ENCODE results near the gene SSH2. TPM values are rescaled to one million over a fixed set of nuclear protein-coding genes. Genes with fewer than 3 reads are reported as not detected.

Gene SSH2
- total and polyA plus RNA-seq, 8 donors = 23.5 to 85.5 (median 24.1) TPM

GRCh38 chr17:29825604-29826003 lies 104.4 kb downstream of the SSH2 start:
- intact Hi-C loops (cut with DNase I) = no loop called here
- no peaks in the 10 kb centered on the region for H3K36me3 ChIP-seq
- TF ChIP-seq CTCF (IDR thresholded peaks at IDR 0.05) = no peak
- ATAC-seq = peak; percentile 52
- no peaks in the 10 kb centered on the region for H3K4me1 ChIP-seq
- H3K27ac ChIP-seq = peak overlapping the region; percentile 4 to 6
- no peak overlapping the region for H3K4me3 ChIP-seq
- no peaks in the 10 kb centered on the region for H3K27me3 ChIP-seq
- DNase-seq = no peak
- no peaks in the 10 kb centered on the region for H3K9me3 ChIP-seq

GRCh38 chr17:29821897-29822296 lies 108.1 kb downstream of the SSH2 start:
- no peak for TF ChIP-seq CTCF (IDR thresholded peaks at IDR 0.05)
- DNase-seq (no peak), ATAC-seq (no peak)
- Histone ChIP-seq H3K27me3 (no peaks in the 10 kb centered on the region), H3K9me3 (no peaks in the 10 kb centered on the region), H3K4me1 (no peaks in the 10 kb centered on the region), H3K27ac (no peak overlapping the region), H3K36me3 (no peaks in the 10 kb centered on the region), H3K4me3 (no peak overlapping the region)
- intact Hi-C loops (cut with DNase I) = no loop called here

GRCh38 chr17:29820425-29820824 lies 109.6 kb downstream of the SSH2 start:
- Histone ChIP-seq H3K9me3 (no peaks in the 10 kb centered on the region), H3K27ac (no peak overlapping the region), H3K27me3 (no peaks in the 10 kb centered on the region), H3K4me1 (no peaks in the 10 kb centered on the region), H3K36me3 (no peaks in the 10 kb centered on the region), H3K4me3 (no peak overlapping the region)
- no peak for ATAC-seq
- TF ChIP-seq CTCF (IDR thresholded peaks at IDR 0.05) = no peak
- no peak for DNase-seq
- intact Hi-C loops (cut with DNase I) = no loop called here

- Histone ChIP-seq H3K27me3 (no peaks in the 10 kb centered on the region), H3K9me3 (no peaks in the 10 kb centered on the region), H3K4me3 (peak overlapping the region; percentile 8 to 29), H3K4me1 (peaks cover 0 to 4% of the 10 kb centered on the region in 2 donors), H3K27ac (peak overlapping the region; percentile 31 to 84), H3K36me3 (no peaks in the 10 kb centered on the region)
- ATAC-seq (peak; percentile 97), DNase-seq (peak; percentile 54 to 87 (median 70))
- peak; percentile 62 to 77 for TF ChIP-seq CTCF (IDR thresholded peaks at IDR 0.05)
- intact Hi-C loops (cut with DNase I) = loop anchor here in 1 of 2 donors (2.0 kb wide), 1 partner anchor 123 kb away; the partner anchor contains the start of gene SSH2
Measured at GRCh38 chr17:29807520-29808361, 122.3 kb downstream of the SSH2 start.

- Histone ChIP-seq H3K27ac (no peak overlapping the region), H3K36me3 (no peaks in the 10 kb centered on the region), H3K9me3 (no peaks in the 10 kb centered on the region), H3K4me3 (no peak overlapping the region), H3K27me3 (no peaks in the 10 kb centered on the region), H3K4me1 (no peaks in the 10 kb centered on the region)
- intact Hi-C loops (cut with DNase I) = no loop called here
- DNase-seq (no peak), ATAC-seq (no peak)
- TF ChIP-seq CTCF (IDR thresholded peaks at IDR 0.05) = no peak
Measured at GRCh38 chr17:29802246-29802645, 127.8 kb downstream of the SSH2 start.
